GM12878 (cell line): ENCODE results near the gene SCN5A. TPM values are rescaled to one million over a fixed set of nuclear protein-coding genes. Genes with fewer than 3 reads are reported as not detected.

Experiments used
- ATAC-seq: fragments of 200-7000 bp; cut with Tn5 transposase; 3 replicates; pipeline ENCODE4 v1.9.1; 2020; ENCODE audit warnings: mild to moderate bottlenecking, moderate library complexity
- BruUV-seq: library from RNA; stranded (reverse); fragments of 400-500 nt; replicated peaks from 2 replicates; lab custom pipeline; 2021; lab: Mats Ljungman, UMichigan
- CTCF ChIA-PET: fragments of 300-600 bp; sonication (Branson Sonifier 250); formaldehyde crosslinking; extraction: SDS; loops from one replicate; lab custom pipeline; 2021; ENCODE audit warnings: inconsistent platforms; lab: Yijun Ruan, JAX
- POLR2A ChIA-PET: fragments of 350-600 bp; formaldehyde crosslinking; extraction: SDS; loops from one replicate; lab custom pipeline; 2021; ENCODE audit warnings: inconsistent platforms; lab: Charles Lee
- RAD21 ChIA-PET: fragments of 300-600 bp; sonication (Branson Sonifier 250); formaldehyde crosslinking; loops from one replicate; lab custom pipeline; 2023; ENCODE audit warnings: antibody characterized with exemption; ENCODE audit not compliant: unreplicated experiment; lab: Charles Lee
- SMC1A ChIA-PET: fragments of 300-600 bp; sonication (Branson Sonifier 250); formaldehyde crosslinking; loops from one replicate; lab custom pipeline; 2023; ENCODE audit not compliant: unreplicated experiment, uncharacterized antibody; lab: Charles Lee
- DNase-seq: peaks from one replicate; pipeline ENCODE4 v3.0.0-alpha.2; 2011; ENCODE audit warnings: low read depth, low spot score
- FAIRE-seq: peaks from 3 replicates; lab custom pipeline; 2011; peaks lifted over from hg19 to GRCh38; lab: Jason Lieb, UNC
- H2AFZ ChIP-seq: 2 replicates; pipeline ENCODE4 v1.6.0; 2011; ENCODE audit warnings: low read depth, low read length, control low read depth; ENCODE audit not compliant: control insufficient read depth
- H3K27ac ChIP-seq: 2 replicates; pipeline ENCODE4 v1.5.1; 2011; ENCODE audit warnings: control low read depth; ENCODE audit not compliant: control insufficient read depth, insufficient read depth
- H3K27me3 ChIP-seq, 2 experiments: replicated peaks in 1 of 2; 2 replicates each; pipeline versions ENCODE4 v1.6.0 to v1.6.1; 2011; ENCODE audit warnings: low read length in 1 of 2; ENCODE audit not compliant: control insufficient read depth in 2 of 2, insufficient read depth in 2 of 2
- H3K36me3 ChIP-seq, 2 experiments: 2 replicates each; pipeline ENCODE4 v1.5.1; 2011; ENCODE audit warnings: low read length in 1 of 2; ENCODE audit not compliant: control insufficient read depth in 2 of 2, insufficient read depth in 2 of 2
- H3K4me1 ChIP-seq: 2 replicates; pipeline ENCODE4 v1.6.1; 2011; ENCODE audit warnings: mild to moderate bottlenecking, low read length, moderate library complexity, mixed read lengths; ENCODE audit not compliant: control insufficient read depth, insufficient read depth
- H3K4me2 ChIP-seq: 2 replicates; pipeline ENCODE4 v1.6.0; 2011; ENCODE audit warnings: control low read depth; ENCODE audit not compliant: control insufficient read depth, insufficient read depth
- H3K4me3 ChIP-seq: fragments of 200-600 bp; sonication (generic); 2 replicates; pipeline ENCODE4 v1.5.1; 2016
- H3K79me2 ChIP-seq: 2 replicates; pipeline ENCODE4 v1.6.0; 2011; ENCODE audit warnings: low read length; ENCODE audit not compliant: control insufficient read depth, insufficient read depth
- H3K9ac ChIP-seq: 2 replicates; pipeline ENCODE4 v1.8.0; 2011; ENCODE audit warnings: low read length, control low read depth, mixed read lengths; ENCODE audit not compliant: control insufficient read depth, insufficient read depth
- H3K9me3 ChIP-seq: replicated peaks from 3 replicates; pipeline ENCODE4 v1.5.1; 2011; ENCODE audit warnings: mild to moderate bottlenecking, low read length; ENCODE audit not compliant: control insufficient read depth, insufficient read depth
- H4K20me1 ChIP-seq: 2 replicates; pipeline ENCODE4 v1.6.0; 2011; ENCODE audit not compliant: control insufficient read depth, insufficient read depth
- CBX3 ChIP-seq: fragments of 200-600 bp; sonication (generic); IDR thresholded peaks from 2 replicates; pipeline ENCODE4 v1.6.1; 2016; ENCODE audit warnings: low read depth, borderline replicate concordance
- FOXM1 ChIP-seq: IDR thresholded peaks from 2 replicates; pipeline ENCODE4 v1.6.1; 2012; ENCODE audit warnings: low read depth, mild to moderate bottlenecking, inconsistent platforms, low read length, moderate library complexity
- JUND ChIP-seq: IDR thresholded peaks from 2 replicates; pipeline ENCODE4 v1.6.1; 2012; ENCODE audit warnings: low read depth, mild to moderate bottlenecking, low read length, improper control_type of control experiment, moderate library complexity
- KAT2A ChIP-seq: conservative IDR thresholded peaks from 2 replicates; pipeline ENCODE4 v1.6.1; 2011; ENCODE audit warnings: low read depth, low read length; ENCODE audit not compliant: control insufficient read depth
- KDM1A ChIP-seq: fragments of 200-600 bp; sonication (generic); IDR thresholded peaks from 2 replicates; pipeline ENCODE4 v1.6.1; 2016; ENCODE audit warnings: borderline replicate concordance
- NFIC ChIP-seq: IDR thresholded peaks from 2 replicates; pipeline ENCODE4 v1.6.1; 2012; ENCODE audit warnings: low read depth, mild to moderate bottlenecking, inconsistent platforms, low read length, moderate library complexity
- NFYA ChIP-seq: IDR thresholded peaks from 2 replicates; pipeline ENCODE4 v1.6.1; 2011; ENCODE audit warnings: low read depth, mild to moderate bottlenecking, low read length, improper control_type of control experiment, borderline replicate concordance
- RBBP5 ChIP-seq: fragments of 200-600 bp; sonication (generic); conservative IDR thresholded peaks from 2 replicates; pipeline ENCODE4 v1.6.1; 2016
- SIX5 ChIP-seq: IDR thresholded peaks from 2 replicates; pipeline ENCODE4 v1.6.1; 2011; ENCODE audit warnings: mild to moderate bottlenecking, low read depth, low read length, moderate library complexity; ENCODE audit not compliant: severe bottlenecking
- TBL1XR1 ChIP-seq: IDR thresholded peaks from 2 replicates; pipeline ENCODE4 v1.6.1; 2012; ENCODE audit warnings: low read depth, low read length, improper control_type of control experiment
- WGBS: methylation state at CpG from one replicate; pipeline ENCODE4 v1.1.6; 2016; ENCODE audit warnings: low lambda C conversion rate; ENCODE audit not compliant: insufficient replicate concordance, insufficient coverage; ENCODE audit errors: missing lambda C conversion rate; 5-methylcytosine and 5-hydroxymethylcytosine counted together
- in situ Hi-C: fragments of 300-500 bp; cut with MboI; formaldehyde crosslinking; loops from 9 replicates; pipeline ENCODE4 v1.14.3; 2018; ENCODE audit warnings: mixed read lengths
- intact Hi-C: fragments of 100-400 bp; cut with micrococcal nuclease; formaldehyde crosslinking; loops from one replicate; pipeline ENCODE4 v1.14.2; 2022; ENCODE audit not compliant: unreplicated experiment
- polyA plus RNA-seq, 11 experiments: library from polyadenylated mRNA; depleted of rRNA in 4 of 11; unstranded in 6 of 11; stranded (reverse) in 5 of 11; fragments of >200 nt; fragmentation: Nextera tagmentation in 4 of 11; fragmentation: Illumina TruSeq in 1 of 11; extraction: Ambion mirVana in 4 of 11; extraction: Trizol in 1 of 11; gene quantifications; 1 replicate in 1 of 11; 2 replicates in 10 of 11; pipeline versions ENCODE4 v1.2.1 to v1.2.3, GENCODE V29; 2011 to 2016; ENCODE audit warnings: inconsistent platforms in 2 of 11, missing spikeins in 2 of 11, low read depth in 1 of 11
- total RNA-seq, 4 experiments: library from RNA; depleted of rRNA in 3 of 4; stranded (reverse); fragments of >200 nt in 3 of 4; fragmentation: Illumina TruSeq in 1 of 4; extraction: Trizol in 1 of 4; gene quantifications; 2 replicates each; pipeline versions ENCODE4 v1.2.1 to v1.2.3, GENCODE V29; 2013 to 2021
- TF ChIP-seq, protein P1 (sequence below): IDR thresholded peaks from 2 replicates; pipeline ENCODE4 v1.6.1; 2011; ENCODE audit warnings: low read depth, low read length, improper control_type of control experiment, borderline replicate concordance

SCN5A gene
- total and polyA plus RNA-seq, 10 of the 15 experiments (the other 5 are each of a cell fraction or from before 2014, with no cell fraction given), result not detected

DNA sequence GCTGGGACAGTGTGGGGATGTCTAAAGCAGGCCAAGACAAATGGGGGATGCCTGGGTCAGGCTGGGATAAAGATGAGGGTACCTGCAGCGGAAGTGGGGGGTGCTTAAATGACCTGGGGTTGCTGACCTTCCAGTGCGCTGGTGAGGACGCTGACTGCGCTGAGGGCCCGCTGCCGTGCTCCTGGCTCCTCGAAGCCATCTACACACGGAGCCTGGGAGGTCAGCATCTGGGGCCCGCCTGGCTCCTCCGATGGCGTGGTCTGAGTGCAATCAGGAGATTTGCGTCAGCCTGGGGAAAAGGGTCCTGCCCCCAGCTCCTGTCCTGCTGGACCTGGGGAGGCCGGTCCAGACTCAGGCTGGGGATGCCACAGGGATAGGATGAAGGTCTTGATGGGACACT, 50.7 kb downstream of the SCN5A start:
- Histone ChIP-seq H2AFZ (no peak overlapping the region), H3K79me2 (no peaks in the 10 kb centered on the region), H3K4me3 (no peak overlapping the region), H3K9me3 (no peaks in the 10 kb centered on the region), H3K27ac (no peak overlapping the region), H3K36me3 (no peaks in the 10 kb centered on the region), H3K27me3 (no peaks in the 10 kb centered on the region; a peak in 1 of 4 replicates), H4K20me1 (no peaks in the 10 kb centered on the region), H3K9ac (no peak overlapping the region), H3K4me1 (no peaks in the 10 kb centered on the region), H3K4me2 (no peak overlapping the region)
- RAD21 ChIA-PET, result no interaction called here
- in situ Hi-C loops, result no loop called here
- no peak for FAIRE-seq
- intact Hi-C loops, result no loop called here
- WGBS, result 42% methylated on average over 13 of the region's 13 CpGs
- BruUV-seq, result no TSS peak
- SMC1A ChIA-PET, result no interaction called here
- CTCF ChIA-PET, result no interaction called here
- no peak for ATAC-seq
- no peak for DNase-seq
- TF ChIP-seq KAT2A (no peak), JUND (no peak), NFYA (no peak), TBL1XR1 (no peak), CBX3 (no peak), KDM1A (no peak), SIX5 (no peak), RBBP5 (no peak), NFIC (no peak), FOXM1 (no peak)
- TF ChIP-seq, protein P1, sequence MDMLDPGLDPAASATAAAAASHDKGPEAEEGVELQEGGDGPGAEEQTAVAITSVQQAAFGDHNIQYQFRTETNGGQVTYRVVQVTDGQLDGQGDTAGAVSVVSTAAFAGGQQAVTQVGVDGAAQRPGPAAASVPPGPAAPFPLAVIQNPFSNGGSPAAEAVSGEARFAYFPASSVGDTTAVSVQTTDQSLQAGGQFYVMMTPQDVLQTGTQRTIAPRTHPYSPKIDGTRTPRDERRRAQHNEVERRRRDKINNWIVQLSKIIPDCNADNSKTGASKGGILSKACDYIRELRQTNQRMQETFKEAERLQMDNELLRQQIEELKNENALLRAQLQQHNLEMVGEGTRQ, result no peak
- POLR2A ChIA-PET, result no interaction called here
